HCT116 (cell line): ENCODE data around the gene KCNK4. TPM values are rescaled to one million over a fixed set of nuclear protein-coding genes. Genes with fewer than 3 reads are reported as not detected.

ENCODE experiments used
- ATAC-seq: fragments of 200-7000 bp; cut with Tn5 transposase; 2 replicates; pipeline ENCODE4 v1.9.1; 2020; ENCODE audit warnings: mild to moderate bottlenecking, moderate library complexity
- BruUV-seq: library from RNA; stranded (reverse); fragments of 400-500 nt; replicated peaks from 2 replicates; lab custom pipeline; 2021; lab: Mats Ljungman, UMichigan
- CTCF ChIA-PET: fragments of 300-600 bp; sonication (Branson Sonifier 250); formaldehyde crosslinking; loops from one replicate; lab custom pipeline; 2021; ENCODE audit warnings: antibody characterized with exemption; lab: Charles Lee
- POLR2A ChIA-PET: fragments of 300-600, 350-600 bp; sonication (Branson Sonifier 250); formaldehyde crosslinking; loops from one replicate; lab custom pipeline; 2021; ENCODE audit warnings: antibody characterized with exemption; lab: Charles Lee
- RAD21 ChIA-PET, 2 experiments: fragments of 300-600 bp; sonication (Branson Sonifier 250); formaldehyde crosslinking; loops; one replicate each; lab custom pipeline; 2023; ENCODE audit warnings: low total read pairs in 2 of 2; ENCODE audit not compliant: uncharacterized antibody in 2 of 2, unreplicated experiment in 2 of 2, low non-redundant PET in 1 of 2; lab: Charles Lee
- DNase-seq: peaks from one replicate; pipeline ENCODE4 v3.0.0-alpha.2; 2010; ENCODE audit warnings: low read depth, low spot score
- H2AFZ ChIP-seq: fragments of 200-600 bp; shearing (Covaris generic), sonication (generic); 2 replicates; pipeline ENCODE4 v1.6.1; 2017; ENCODE audit warnings: low read depth, mixed run types, mixed read lengths, antibody characterized with exemption, low read length; ENCODE audit not compliant: poor library complexity, severe bottlenecking
- H3K27ac ChIP-seq: 2 replicates; pipeline ENCODE4 v1.5.1; 2012; ENCODE audit warnings: low read depth, low read length
- H3K27me3 ChIP-seq: fragments of 200-600 bp; sonication (generic); 2 replicates; pipeline ENCODE4 v1.6.1; 2016; ENCODE audit warnings: mixed run types, low read length, mixed read lengths; ENCODE audit not compliant: insufficient read depth
- H3K36me3 ChIP-seq, 2 experiments: fragments of 200-500 bp in 1 of 2; fragments of 200-600 bp in 1 of 2; sonication (Bioruptor generic) in 1 of 2; sonication (generic) in 1 of 2; 2 replicates each; pipeline versions ENCODE4 v1.5.1 to v1.6.1; 2014 to 2016; ENCODE audit warnings: low read length in 2 of 2, inconsistent platforms in 1 of 2, mixed read lengths in 1 of 2, mixed run types in 1 of 2; ENCODE audit not compliant: insufficient read depth in 2 of 2, control insufficient read depth in 1 of 2
- H3K4me1 ChIP-seq, 2 experiments: fragments of 200-600 bp in 1 of 2; sonication (generic) in 1 of 2; 2 replicates each; pipeline versions ENCODE4 v1.5.1 to v1.6.1; 2012 to 2017; ENCODE audit warnings: low read length in 2 of 2, inconsistent platforms in 1 of 2, mild to moderate bottlenecking in 1 of 2, mixed read lengths in 1 of 2, mixed run types in 1 of 2, moderate library complexity in 1 of 2; ENCODE audit not compliant: insufficient read depth in 2 of 2, control insufficient read depth in 1 of 2
- H3K4me2 ChIP-seq: fragments of 200-600 bp; sonication (generic); 2 replicates; pipeline ENCODE4 v1.6.1; 2017; ENCODE audit warnings: mixed run types, low read length, mixed read lengths
- H3K4me3 ChIP-seq, 2 experiments: fragments of 200-600 bp in 1 of 2; sonication (generic) in 1 of 2; replicated peaks in 1 of 2; 2 replicates each; pipeline ENCODE4 v1.5.1; 2011 to 2016; ENCODE audit warnings: low read length in 2 of 2, control low read depth in 1 of 2, low read depth in 1 of 2, mild to moderate bottlenecking in 1 of 2, mixed read lengths in 1 of 2, mixed run types in 1 of 2
- H3K79me2 ChIP-seq: fragments of 200-600 bp; sonication (generic); 2 replicates; pipeline ENCODE4 v1.6.1; 2017; ENCODE audit warnings: mild to moderate bottlenecking, mixed run types, low read length, moderate library complexity, mixed read lengths; ENCODE audit not compliant: insufficient read depth
- H3K9ac ChIP-seq: fragments of 200-600 bp; sonication (generic); 2 replicates; pipeline ENCODE4 v1.6.1; 2016; ENCODE audit warnings: low read length, mixed read lengths
- H3K9me2 ChIP-seq: fragments of 200-600 bp; sonication (generic), shearing (Covaris generic); 2 replicates; pipeline ENCODE4 v1.6.1; 2017; ENCODE audit warnings: mixed run types, mild to moderate bottlenecking, moderate library complexity; ENCODE audit not compliant: insufficient read depth
- H3K9me3 ChIP-seq, 2 experiments: fragments of 200-500 bp in 1 of 2; fragments of 200-600 bp in 1 of 2; sonication (Bioruptor generic) in 1 of 2; sonication (generic) in 1 of 2; 2 replicates each; pipeline ENCODE4 v1.6.1; 2014 to 2017; ENCODE audit warnings: low read length in 2 of 2, mixed read lengths in 2 of 2, inconsistent platforms in 1 of 2, low read depth in 1 of 2, mild to moderate bottlenecking in 1 of 2, mixed run types in 1 of 2, moderate library complexity in 1 of 2; ENCODE audit not compliant: control insufficient read depth in 1 of 2, insufficient read depth in 1 of 2
- H4K20me1 ChIP-seq: fragments of 200-600 bp; sonication (generic), shearing (Covaris generic); 2 replicates; pipeline ENCODE4 v1.6.1; 2017; ENCODE audit warnings: mixed run types, mild to moderate bottlenecking, moderate library complexity; ENCODE audit not compliant: insufficient read depth
- EGR1 ChIP-seq: IDR thresholded peaks from 2 replicates; pipeline ENCODE4 v1.6.1; 2012; ENCODE audit warnings: low read depth
- EZH2 ChIP-seq: fragments of 200-600 bp; sonication (generic); IDR thresholded peaks from 2 replicates; pipeline ENCODE4 v1.6.1; 2017; ENCODE audit warnings: antibody characterized with exemption, mixed run types
- EZH2phosphoT487 ChIP-seq: fragments of 200-600 bp; IDR thresholded peaks from 2 replicates; pipeline ENCODE4 v1.6.1; 2018; ENCODE audit warnings: antibody characterized with exemption, borderline replicate concordance
- FOSL1 ChIP-seq: IDR thresholded peaks from 2 replicates; pipeline ENCODE4 v1.6.1; 2012; ENCODE audit warnings: low read depth
- POLR2A ChIP-seq: IDR thresholded peaks from 2 replicates; pipeline ENCODE4 v1.7.0; 2011; ENCODE audit warnings: borderline replicate concordance; ENCODE audit not compliant: insufficient read depth, insufficient read length; ENCODE audit errors: extremely low read depth
- POLR2AphosphoS5 ChIP-seq: IDR thresholded peaks from 2 replicates; pipeline ENCODE4 v1.6.1; 2011; ENCODE audit warnings: mild to moderate bottlenecking, low read depth, low read length, moderate library complexity
- SP1 ChIP-seq: IDR thresholded peaks from 2 replicates; pipeline ENCODE4 v1.6.1; 2012; ENCODE audit warnings: low read depth
- SRF ChIP-seq: IDR thresholded peaks from 2 replicates; pipeline ENCODE4 v1.6.1; 2012; ENCODE audit warnings: low read depth
- YY1 ChIP-seq: IDR thresholded peaks from 2 replicates; pipeline ENCODE4 v1.6.1; 2011; ENCODE audit warnings: low read length, low read depth, moderate library complexity, mild to moderate bottlenecking; ENCODE audit not compliant: insufficient replicate concordance; ENCODE audit errors: extremely low read depth
- ZFX ChIP-seq: fragments of 450-650 bp; IDR thresholded peaks from 2 replicates; pipeline ENCODE4 v1.6.1; 2017
- ZNF274 ChIP-seq: fragments of 200-500 bp; sonication (Bioruptor generic); IDR thresholded peaks from 2 replicates; pipeline ENCODE4 v1.6.1; 2014; ENCODE audit warnings: mild to moderate bottlenecking, low read depth, low read length, inconsistent platforms
- intact Hi-C: fragments of 100-400 bp; cut with micrococcal nuclease; formaldehyde crosslinking; loops from 2 replicates; pipeline ENCODE4 v1.10.0; 2022
- total RNA-seq: library from RNA; stranded (reverse); gene quantifications from one replicate; pipeline ENCODE4 v1.2.1, GENCODE V29; 2021; ENCODE audit not compliant: unreplicated experiment
- TF ChIP-seq, protein P1 (sequence below), 3 experiments: fragments of 200-600 bp in 1 of 3; sonication (generic) in 1 of 3; IDR thresholded peaks in 2 of 3; conservative IDR thresholded peaks in 1 of 3; 2 replicates each; pipeline ENCODE4 v1.5.1; 2012 to 2017; ENCODE audit warnings: low read depth in 2 of 3, low read length in 2 of 3, antibody characterized with exemption in 1 of 3, borderline replicate concordance in 1 of 3, control low read depth in 1 of 3, mild to moderate bottlenecking in 1 of 3, mixed read lengths in 1 of 3, mixed run types in 1 of 3, moderate library complexity in 1 of 3; ENCODE audit not compliant: insufficient read depth in 1 of 3
- TF ChIP-seq, protein P2 (sequence below): IDR thresholded peaks from 2 replicates; pipeline ENCODE4 v1.6.1; 2012; ENCODE audit warnings: low read depth
- TF ChIP-seq, protein P3 (sequence below): IDR thresholded peaks from 2 replicates; pipeline ENCODE4 v1.6.1; 2012

Gene KCNK4
- total RNA-seq, 1 experiment from 2014 or later = not detected

DNA sequence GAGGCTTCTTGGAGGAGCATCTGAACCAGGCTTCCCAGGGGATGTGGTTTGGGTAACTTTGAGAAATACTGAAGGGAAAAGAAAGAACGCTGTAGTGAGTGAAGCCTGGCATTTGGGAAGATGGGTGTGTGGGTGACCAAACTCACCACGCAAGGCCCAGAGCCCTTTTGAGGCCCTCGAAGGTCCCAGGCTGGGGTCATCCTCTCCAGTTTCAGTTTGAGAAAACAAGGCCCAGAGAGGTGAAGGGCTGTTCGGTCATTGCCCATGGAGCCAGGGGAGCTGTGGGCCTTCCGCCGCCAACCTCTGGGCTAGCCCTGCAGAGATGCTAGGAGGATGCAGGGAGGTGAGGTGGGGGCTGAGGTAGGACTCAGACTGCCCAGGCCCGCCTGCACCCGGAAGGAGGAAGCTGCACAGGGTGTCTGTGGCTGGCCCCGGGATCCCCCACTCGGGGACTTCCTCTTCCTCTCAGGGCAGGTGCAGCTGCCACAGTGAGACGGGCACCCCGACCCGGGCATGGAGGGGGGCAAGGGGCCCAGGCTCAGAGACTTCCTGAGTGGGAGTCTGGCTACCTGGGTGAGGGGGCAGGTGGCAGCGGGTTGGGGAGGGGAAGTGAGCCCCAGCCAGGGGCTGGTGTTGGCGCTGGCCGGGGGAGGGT, 48.8 kb downstream of the KCNK4 start, which contains the start of gene CCDC88B (continued):
- TF ChIP-seq, protein P1, sequence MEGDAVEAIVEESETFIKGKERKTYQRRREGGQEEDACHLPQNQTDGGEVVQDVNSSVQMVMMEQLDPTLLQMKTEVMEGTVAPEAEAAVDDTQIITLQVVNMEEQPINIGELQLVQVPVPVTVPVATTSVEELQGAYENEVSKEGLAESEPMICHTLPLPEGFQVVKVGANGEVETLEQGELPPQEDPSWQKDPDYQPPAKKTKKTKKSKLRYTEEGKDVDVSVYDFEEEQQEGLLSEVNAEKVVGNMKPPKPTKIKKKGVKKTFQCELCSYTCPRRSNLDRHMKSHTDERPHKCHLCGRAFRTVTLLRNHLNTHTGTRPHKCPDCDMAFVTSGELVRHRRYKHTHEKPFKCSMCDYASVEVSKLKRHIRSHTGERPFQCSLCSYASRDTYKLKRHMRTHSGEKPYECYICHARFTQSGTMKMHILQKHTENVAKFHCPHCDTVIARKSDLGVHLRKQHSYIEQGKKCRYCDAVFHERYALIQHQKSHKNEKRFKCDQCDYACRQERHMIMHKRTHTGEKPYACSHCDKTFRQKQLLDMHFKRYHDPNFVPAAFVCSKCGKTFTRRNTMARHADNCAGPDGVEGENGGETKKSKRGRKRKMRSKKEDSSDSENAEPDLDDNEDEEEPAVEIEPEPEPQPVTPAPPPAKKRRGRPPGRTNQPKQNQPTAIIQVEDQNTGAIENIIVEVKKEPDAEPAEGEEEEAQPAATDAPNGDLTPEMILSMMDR (IDR thresholded peaks at IDR 0.05 in 2 of 3, conservative IDR thresholded peaks at IDR 0.05 in 1 of 3; ENCODE audit: borderline replicate concordance in 1 of 3, insufficient read depth in 1 of 3, low read depth in 2 of 3, low read length in 2 of 3) = no peak
- no peak for TF ChIP-seq SRF

DNA sequence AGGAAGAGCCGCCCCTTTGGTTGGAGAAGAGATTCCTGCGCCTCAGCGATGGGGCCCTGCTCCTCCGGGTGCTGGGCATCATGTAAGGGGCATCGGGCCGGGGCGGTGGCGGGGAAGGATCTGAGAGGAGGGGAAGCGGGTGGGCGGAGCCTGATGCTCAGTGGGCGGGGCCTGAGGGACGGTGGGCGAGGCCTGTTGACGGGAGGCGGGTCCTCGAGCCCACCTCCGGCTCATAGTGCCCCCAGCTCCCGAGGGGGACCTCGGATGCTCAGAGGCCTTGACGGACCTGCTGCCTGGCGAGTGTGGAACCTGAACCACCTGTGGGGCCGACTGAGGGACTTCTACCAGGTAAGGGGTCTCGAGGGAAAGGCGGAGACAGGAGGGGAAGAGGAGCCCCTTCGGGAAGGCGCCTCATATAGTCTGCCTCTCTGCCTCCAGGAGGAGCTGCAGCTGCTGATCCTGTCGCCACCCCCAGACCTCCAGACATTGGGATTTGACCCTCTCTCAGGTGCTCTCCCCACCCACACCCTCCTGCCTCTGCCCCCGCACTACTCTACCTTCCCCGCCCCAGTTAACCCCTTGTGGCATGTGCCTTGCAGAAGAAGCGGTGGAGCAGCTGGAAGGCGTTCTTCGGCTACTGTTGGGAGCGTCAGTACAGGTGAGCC, 49.7 kb downstream of the KCNK4 start:
- H4K20me1 ChIP-seq = no peaks in the 10 kb centered on the region
- ATAC-seq (no peak), DNase-seq (no peak)
- no peak overlapping the region for H2AFZ ChIP-seq
- peak overlapping the region; percentile 21 for H3K4me2 ChIP-seq
- no peaks in the 10 kb centered on the region for H3K79me2 ChIP-seq
- no peaks in the 10 kb centered on the region for H3K36me3 ChIP-seq
- H3K9me3 ChIP-seq = no peaks in the 10 kb centered on the region
- ChIA-PET CTCF (interaction anchor here (0.9 to 3.9 kb wide), 3 partner anchors 9 to 136 kb away, joined by 3 to 46 read pairs (median 5); no protein-coding TSS in a partner anchor), POLR2A (interaction anchor here (1.1 to 1.2 kb wide), 2 partner anchors 9 to 23 kb away, joined by 3 read pairs; partner anchors contain the start of genes PRDX5 and TRMT112), RAD21 (interaction anchor here in 1 of 2 experiments (2.7 kb wide), 1 partner anchor 9 kb away, joined by 14 read pairs; no protein-coding TSS in a partner anchor)
- H3K4me1 ChIP-seq = peaks cover 14 to 38% of the 10 kb centered on the region in 2 experiments
- BruUV-seq = no TSS peak
- no peaks in the 10 kb centered on the region for H3K9me2 ChIP-seq
- H3K27ac ChIP-seq = no peak overlapping the region
- H3K4me3 ChIP-seq = no peak overlapping the region
- no peak overlapping the region for H3K9ac ChIP-seq
- intact Hi-C loops = loop anchor here (5.0 kb wide), 1 partner anchor 34 kb away; the partner anchor contains the start of gene ESRRA
- H3K27me3 ChIP-seq = no peaks in the 10 kb centered on the region
- TF ChIP-seq EGR1 = no peak
- no peak for TF ChIP-seq POLR2AphosphoS5
- TF ChIP-seq, protein P2, sequence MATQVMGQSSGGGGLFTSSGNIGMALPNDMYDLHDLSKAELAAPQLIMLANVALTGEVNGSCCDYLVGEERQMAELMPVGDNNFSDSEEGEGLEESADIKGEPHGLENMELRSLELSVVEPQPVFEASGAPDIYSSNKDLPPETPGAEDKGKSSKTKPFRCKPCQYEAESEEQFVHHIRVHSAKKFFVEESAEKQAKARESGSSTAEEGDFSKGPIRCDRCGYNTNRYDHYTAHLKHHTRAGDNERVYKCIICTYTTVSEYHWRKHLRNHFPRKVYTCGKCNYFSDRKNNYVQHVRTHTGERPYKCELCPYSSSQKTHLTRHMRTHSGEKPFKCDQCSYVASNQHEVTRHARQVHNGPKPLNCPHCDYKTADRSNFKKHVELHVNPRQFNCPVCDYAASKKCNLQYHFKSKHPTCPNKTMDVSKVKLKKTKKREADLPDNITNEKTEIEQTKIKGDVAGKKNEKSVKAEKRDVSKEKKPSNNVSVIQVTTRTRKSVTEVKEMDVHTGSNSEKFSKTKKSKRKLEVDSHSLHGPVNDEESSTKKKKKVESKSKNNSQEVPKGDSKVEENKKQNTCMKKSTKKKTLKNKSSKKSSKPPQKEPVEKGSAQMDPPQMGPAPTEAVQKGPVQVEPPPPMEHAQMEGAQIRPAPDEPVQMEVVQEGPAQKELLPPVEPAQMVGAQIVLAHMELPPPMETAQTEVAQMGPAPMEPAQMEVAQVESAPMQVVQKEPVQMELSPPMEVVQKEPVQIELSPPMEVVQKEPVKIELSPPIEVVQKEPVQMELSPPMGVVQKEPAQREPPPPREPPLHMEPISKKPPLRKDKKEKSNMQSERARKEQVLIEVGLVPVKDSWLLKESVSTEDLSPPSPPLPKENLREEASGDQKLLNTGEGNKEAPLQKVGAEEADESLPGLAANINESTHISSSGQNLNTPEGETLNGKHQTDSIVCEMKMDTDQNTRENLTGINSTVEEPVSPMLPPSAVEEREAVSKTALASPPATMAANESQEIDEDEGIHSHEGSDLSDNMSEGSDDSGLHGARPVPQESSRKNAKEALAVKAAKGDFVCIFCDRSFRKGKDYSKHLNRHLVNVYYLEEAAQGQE = no peak
- TF ChIP-seq YY1 = no peak
- TF ChIP-seq FOSL1 = no peak
- TF ChIP-seq, protein P3, sequence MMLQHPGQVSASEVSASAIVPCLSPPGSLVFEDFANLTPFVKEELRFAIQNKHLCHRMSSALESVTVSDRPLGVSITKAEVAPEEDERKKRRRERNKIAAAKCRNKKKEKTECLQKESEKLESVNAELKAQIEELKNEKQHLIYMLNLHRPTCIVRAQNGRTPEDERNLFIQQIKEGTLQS = no peak
- no peak for TF ChIP-seq SP1
- no peak for TF ChIP-seq POLR2A
- TF ChIP-seq EZH2phosphoT487 = no peak
- TF ChIP-seq SRF = no peak
- no peak for TF ChIP-seq ZFX
- no peak for TF ChIP-seq EZH2
- no peak for TF ChIP-seq ZNF274
- TF ChIP-seq, protein P1 (IDR thresholded peaks at IDR 0.05 in 2 of 3, conservative IDR thresholded peaks at IDR 0.05 in 1 of 3; ENCODE audit: borderline replicate concordance in 1 of 3, insufficient read depth in 1 of 3, low read depth in 2 of 3, low read length in 2 of 3) = no peak
